HG02610 (cell line): ENCODE data around the gene TIGIT.

ENCODE experiments used
- ATAC-seq: cut with Tn5 transposase; IDR thresholded peaks from one replicate; pipeline ENCODE4 v1.9.1; 2021; ENCODE audit warnings: mild to moderate bottlenecking, moderate library complexity; ENCODE audit not compliant: unreplicated experiment

The TIGIT gene

DNA sequence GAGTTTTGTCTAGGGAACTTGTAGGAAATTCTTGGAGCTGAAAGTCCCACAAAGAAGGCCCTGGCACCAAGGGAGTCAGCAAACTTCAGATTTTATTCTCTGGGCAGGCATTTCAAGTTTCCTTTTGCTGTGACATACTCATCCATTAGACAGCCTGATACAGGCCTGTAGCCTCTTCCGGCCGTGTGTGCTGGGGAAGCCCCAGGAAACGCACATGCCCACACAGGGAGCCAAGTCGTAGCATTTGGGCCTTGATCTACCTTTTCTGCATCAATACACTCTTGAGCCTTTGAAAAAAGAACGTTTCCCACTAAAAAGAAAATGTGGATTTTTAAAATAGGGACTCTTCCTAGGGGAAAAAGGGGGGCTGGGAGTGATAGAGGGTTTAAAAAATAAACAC is 15.0 kb downstream of the TIGIT start:
- peak; percentile 76 for ATAC-seq

- no peak for ATAC-seq
These were observed 16.9 kb downstream of the TIGIT start for GRCh38 chr3:114310695-114311094.

DNA sequence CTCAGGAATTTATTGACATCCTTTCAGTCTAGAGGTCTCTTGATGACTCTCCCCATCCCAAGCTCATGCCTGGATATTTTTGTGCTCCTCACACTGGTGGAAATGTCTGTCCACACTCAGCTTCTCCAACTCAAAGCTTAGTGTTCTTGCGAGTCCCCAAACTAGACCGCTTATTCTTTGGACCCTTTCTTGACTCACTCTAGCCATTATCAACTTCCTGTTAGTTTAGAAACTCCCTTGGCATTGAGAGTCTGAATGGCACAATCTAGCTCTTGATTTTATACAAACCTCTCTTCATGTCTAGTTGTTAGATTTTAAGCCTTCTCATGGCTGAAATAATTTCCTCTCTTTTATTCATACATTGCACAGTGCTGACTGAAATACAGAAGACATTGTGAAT is 19.6 kb downstream of the TIGIT start:
- ATAC-seq: no peak

DNA sequence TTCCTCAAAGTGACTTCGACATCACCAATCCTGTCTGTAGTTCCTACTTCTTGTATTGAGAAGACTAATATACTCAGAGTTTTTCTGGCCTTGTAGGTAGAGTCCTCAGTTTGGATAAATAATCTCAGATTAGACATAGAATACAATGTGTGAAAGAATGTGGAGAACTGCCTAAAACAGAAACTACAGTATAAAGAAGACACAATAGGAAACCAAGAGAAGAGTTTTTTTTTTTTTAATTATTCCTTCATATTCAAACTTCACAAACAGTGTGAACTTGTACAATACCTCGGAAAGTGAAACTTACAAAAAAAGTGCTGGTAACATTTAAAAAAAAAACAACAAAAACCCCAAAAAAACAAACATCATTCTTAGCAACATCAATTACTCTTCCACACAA is 20.5 kb downstream of the TIGIT start:
- ATAC-seq: no peak

- no peak for ATAC-seq
These were observed 24.5 kb downstream of the TIGIT start for GRCh38 chr3:114318295-114318694.

- ATAC-seq: no peak
These were observed 25.6 kb downstream of the TIGIT start for GRCh38 chr3:114319453-114319852.

DNA sequence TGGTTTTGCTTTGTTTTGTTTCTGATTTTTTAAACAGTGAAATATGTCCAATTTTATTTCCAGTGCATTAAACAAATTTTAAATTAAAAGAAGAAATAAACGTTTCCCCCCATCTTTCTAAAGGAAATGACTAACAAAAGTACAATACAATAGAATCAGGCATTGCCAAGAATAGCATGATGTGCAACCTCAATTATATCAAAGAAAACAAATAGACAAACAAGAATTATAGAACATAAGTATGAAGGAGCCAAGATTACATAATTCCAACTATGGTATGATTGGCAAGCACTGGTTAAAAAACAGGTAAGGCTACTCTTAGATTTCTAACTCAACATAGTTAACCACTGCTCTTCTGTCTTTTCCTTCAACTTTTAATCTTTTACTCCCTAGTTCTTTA is 26.4 kb downstream of the TIGIT start:
- ATAC-seq: no peak

DNA sequence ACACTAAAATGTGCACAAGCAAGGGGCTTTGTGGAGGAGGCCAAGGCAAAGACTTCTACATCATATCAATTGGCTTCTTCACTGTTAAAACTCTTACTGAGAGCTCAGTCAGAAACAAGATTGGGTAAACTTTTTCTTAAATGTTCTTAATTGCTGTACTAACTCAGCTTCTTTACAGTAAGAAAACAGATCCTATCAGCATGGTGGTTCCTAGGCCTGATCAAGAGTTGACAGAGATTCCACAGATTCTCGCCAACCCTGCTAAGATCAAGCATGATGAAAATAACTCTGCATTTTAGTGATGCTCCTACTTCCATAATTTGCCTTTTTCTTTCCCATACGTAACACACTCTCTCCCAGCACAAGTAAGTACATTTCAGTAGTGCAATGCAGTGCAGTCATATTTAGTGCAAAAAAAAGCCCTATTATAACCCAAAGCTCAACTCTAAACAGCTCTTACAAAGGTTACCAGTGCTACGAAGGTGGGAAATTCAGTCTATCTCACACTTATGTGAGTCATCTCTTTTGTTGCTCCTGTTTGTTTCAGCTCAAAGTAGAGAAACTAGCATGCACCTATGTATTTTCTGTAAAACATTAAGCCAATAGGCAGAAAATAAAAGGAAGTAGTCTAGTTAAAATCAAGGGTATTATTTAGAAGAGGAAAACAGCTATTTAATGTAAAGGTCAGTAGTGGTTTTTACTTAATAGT is 29.9 kb downstream of the TIGIT start:
- no peak for ATAC-seq

DNA sequence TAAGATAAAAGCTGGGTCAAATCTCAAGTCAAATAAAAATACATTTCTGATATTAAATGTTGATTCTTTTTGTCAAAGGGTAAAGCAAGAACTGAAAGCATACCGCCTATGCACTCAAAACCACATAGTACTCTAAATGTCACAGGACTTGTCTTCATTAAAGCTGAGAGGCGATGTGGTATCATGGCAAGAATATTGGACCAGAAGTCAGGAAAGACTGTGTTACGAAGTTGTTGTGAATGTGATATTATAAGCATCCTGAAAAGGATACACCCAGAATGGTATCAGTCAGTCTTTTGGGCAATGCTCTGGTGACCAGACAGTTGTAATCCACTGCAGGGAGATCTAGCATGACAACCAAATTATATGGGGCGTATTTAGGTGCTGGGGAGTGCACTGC is 33.8 kb downstream of the TIGIT start:
- no peak for ATAC-seq

- no peak for ATAC-seq
These were observed 34.5 kb downstream of the TIGIT start for GRCh38 chr3:114328345-114328744.

GRCh38 chr3:114329823-114330222 is 36.0 kb downstream of the TIGIT start:
- peak; percentile 82 for ATAC-seq

DNA sequence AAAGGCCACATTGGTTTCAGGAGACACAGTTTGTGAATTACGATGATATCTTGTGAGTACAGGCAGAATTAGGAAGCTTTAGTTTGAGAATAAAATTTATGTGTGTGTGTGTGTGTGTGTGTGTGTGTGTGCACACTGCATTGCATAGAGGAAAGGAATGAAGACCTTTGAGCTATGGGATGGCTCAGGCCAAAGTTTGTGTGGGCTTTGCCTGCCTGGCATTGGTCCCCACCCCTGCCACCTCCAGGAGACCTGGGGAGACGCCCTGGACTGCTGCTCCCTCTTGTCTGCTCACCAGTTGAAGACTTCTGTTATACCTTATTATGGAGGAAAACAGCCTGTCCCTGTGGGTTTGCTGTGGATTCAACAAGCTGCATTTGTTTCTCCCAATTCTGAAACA is 37.2 kb downstream of the TIGIT start:
- ATAC-seq: no peak

GRCh38 chr3:114331710-114332109 is 37.9 kb downstream of the TIGIT start:
- no peak for ATAC-seq

DNA sequence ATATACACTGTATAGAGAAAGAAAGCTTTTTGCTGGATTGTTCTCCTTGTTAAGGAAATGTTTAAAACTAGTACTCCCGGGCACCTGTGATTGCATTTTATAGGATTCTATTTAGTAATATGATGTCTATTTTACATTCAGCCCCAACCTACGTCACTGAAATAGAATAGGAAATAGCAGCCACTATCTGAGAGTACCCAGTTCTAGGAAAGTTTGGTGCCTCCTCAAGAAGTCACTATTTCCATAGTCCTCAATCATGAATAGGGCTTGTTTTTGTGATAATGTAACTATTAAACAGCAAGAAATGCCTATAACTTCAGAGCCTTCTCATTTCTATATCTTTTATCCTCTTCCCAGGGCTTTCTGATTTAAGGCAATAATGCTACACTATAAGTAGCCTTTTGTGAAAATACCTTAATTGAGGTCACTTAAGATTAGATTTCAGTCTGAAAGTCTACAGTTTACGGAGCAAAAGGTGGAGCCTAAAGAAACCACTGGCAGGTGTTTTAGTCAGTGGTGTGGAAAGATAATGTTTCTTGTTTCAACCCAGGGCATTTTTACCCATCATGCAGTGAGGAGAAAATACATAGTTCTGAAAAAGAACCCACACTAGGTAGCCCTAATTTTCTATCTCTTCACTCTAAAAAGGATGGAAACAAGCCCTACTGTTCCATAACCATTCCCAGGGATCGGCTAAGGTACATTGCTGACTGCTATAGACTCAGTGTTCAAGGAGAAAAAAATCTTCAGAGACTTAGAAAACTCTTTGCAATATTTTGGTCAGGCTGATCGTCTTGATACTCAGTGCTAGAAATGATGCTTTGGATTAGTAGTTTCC is 38.7 kb downstream of the TIGIT start:
- no peak for ATAC-seq

DNA sequence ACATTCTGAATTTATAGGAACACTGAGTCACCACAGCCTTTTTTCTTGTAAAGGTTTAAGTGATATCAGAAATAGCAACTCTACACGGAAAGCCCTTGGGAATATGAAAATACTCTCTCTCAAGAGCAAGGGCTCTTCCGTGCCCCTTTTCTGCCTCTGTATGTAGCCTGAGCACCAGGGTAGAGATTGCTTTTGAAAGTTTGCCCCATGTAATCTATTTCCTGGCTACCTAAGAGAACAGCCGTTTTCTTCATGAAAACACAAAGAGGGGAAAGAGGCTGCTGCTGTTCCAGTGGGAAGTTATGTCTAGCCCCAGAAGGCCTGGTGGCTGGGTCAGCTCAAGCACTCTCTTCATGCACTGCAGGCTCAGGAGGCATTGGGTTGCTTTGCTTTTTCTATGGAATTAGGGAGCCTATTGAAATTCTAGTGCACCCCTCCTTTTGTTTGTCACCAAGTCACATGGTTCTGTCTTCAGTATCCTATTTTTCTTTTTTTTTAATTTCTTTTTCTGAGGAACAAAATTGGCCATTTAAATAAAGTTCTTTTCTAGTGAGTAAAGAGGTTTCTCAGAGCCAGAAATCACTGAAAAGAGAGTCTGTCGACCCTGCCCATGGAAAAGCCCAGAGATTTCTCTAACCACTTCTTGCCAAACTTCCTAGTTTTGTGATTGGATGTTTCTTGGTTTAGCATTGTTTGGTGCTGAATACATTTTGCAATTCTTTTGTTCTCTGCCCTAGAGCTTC is 39.5 kb downstream of the TIGIT start:
- no peak for ATAC-seq

DNA sequence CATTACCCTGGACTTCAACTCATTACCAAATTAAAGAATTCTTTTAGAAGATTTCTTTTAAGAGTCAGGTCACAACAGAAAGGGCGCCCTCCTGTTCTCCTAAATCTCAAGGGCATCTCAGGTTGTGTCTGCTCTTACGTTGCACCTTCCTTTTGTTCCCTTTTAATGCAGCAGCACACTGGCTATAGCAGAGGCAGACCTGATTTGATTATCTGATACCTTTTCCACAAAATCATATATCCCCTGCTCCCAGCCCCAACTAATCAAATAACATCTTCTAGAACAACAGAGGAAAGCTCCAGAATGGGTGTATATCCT is 40.1 kb downstream of the TIGIT start:
- ATAC-seq: no peak

DNA sequence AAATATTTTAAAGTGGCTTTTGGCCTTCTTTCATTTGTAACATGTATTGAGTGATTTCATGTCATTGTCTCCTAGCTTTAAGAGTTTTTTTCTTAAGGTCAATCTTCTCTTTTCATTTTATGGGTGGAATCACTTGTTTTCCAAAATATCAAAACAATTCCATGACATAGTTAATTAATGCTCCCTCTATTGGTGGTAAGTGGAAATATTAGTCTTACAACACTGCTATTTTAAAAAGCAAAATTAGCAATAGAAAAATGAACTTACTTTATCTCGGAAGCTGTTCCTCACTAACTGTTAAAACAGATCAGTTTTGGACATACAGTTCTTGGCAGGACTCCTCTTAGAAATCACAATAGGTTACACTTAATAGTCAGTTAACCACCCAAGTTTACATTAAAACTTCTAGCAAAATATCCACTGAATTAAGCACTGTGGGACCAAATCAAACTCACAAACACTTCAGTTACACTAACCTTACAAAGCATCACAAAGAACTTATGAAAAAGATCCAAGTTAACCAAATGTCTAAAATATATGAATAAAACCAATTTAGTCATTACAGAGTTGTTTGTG is 42.4 kb downstream of the TIGIT start:
- no peak for ATAC-seq

DNA sequence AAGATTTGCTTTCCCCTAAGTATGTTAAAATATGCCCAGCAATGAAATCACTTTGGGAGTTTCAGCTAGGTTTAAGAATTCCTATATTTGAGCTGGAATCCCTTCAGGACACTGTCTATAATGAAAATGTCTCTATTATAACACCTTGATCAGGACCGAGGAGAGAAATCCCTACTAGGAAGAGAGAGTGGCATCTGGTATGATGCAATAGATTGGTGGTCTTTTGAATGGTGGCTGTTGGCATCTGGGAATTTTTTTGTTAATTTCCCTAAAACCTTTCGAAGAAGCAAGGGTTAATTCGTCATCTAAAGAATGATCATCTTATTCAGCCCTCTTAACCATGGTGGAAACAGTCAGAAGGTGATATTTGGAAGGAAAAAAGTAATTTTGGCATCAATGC is 43.0 kb downstream of the TIGIT start:
- no peak for ATAC-seq

DNA sequence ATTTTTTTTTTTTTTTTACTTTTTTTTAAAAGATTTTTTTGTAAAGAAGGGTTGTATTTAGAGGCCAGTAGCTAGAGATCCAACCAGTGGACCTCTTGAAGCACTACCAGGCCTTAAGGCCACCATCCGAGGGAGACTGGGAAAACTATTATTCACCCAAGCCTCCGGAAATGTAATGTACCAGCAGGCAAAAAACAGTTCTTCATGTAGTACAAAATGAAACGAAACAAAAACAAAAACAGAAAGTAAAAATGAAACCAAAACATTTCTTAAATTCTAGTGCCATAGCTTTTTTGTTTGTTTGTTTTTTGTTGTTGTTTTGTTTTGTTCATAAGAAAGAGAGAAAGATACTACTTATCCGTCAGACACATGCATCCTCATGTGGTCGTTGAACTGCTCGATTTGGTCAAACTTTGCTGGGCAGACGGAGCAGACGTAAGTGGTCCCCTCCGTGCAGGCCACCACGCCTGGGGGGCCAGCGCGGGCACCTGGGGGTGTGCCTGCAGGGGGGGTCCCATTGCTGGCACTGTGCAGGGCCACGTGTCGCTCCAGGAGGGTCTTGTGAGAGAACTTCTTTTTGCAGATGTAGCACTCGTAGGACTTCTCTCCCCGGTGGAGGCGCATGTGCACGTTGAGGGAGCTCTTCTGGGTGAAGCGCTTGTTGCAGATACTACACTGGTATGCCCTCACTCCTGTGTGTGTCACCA is 45.0 kb downstream of the TIGIT start:
- ATAC-seq: no peak

- ATAC-seq: no peak
These were observed 50.7 kb downstream of the TIGIT start for GRCh38 chr3:114344492-114344891.

DNA sequence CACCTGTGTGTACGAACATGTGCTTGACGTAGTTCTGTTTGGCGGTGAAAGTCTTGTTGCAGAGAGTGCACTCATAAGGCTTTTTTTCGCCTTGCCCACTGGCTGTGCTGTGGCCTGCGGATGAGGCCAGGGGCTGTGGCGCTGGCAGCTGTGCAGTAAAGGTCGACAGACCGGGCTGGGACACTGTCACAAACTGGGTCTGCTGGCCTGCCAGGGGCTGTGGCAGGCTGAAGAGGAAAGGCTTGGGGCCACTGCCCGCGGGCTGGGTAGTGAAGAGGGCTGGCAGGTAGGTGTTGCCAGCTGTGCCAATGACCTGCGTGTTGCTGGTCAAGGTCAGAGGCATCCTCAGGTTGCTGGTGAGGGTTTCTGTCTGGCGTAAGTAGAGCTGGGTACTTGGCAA is 56.4 kb downstream of the TIGIT start:
- ATAC-seq: no peak
